ENCODE results near the gene FAM117A. TPM values are rescaled to one million over a fixed set of nuclear protein-coding genes. Genes with fewer than 3 reads are reported as not detected.

Gene FAM117A, protein sequence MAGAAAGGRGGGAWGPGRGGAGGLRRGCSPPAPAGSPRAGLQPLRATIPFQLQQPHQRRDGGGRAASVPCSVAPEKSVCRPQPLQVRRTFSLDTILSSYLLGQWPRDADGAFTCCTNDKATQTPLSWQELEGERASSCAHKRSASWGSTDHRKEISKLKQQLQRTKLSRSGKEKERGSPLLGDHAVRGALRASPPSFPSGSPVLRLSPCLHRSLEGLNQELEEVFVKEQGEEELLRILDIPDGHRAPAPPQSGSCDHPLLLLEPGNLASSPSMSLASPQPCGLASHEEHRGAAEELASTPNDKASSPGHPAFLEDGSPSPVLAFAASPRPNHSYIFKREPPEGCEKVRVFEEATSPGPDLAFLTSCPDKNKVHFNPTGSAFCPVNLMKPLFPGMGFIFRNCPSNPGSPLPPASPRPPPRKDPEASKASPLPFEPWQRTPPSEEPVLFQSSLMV
- polyA plus RNA-seq (2012; rRNA removed) = 7.8 and 9.0 TPM in 2 replicates
- polyA plus RNA-seq (2012; cell fraction: cytosol; rRNA removed) = 4.6 and 6.4 TPM in 2 replicates
- 10.5 and 13.1 TPM in 2 replicates for polyA plus RNA-seq (2012; cell fraction: nucleus; rRNA removed)

DNA sequence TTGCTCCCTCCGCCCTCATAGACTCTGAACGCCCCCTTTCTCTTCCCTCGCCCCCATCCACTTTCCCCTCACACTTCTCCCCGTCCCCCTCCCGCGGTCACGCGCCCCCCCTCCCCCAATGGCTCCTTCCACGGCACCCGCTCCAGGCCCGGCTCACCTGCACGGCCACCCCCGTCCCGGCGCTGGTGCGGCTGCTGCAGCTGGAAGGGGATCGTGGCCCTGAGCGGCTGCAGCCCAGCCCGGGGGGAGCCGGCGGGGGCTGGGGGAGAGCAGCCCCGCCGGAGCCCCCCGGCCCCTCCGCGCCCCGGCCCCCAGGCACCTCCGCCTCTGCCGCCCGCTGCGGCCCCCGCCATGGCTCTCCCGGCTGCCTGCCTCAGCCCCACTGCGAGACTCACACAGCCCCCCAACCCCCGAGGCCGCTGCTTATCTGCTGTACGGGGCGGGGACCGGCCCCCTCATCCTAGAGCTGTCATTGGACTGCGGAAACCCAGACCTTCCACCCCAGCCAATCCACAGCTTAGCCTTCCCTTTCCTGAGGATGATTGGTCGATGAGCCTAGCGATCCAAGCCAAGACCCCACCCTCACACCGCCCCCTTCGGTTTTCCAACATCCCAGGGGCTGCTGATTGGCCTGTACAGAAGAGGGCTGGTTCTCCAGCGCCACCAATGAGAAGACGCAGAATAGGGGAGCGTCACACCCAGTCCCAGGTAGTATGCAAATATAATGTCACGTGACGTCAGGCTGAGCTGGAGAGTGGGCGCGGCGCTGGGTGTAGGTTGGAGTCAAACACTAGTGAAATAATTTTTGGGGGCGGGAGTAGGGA is at the start of gene FAM117A:
Gene FAM117A (minus strand): TSS at position 397 of the 824 bp plus-strand sequence. CDS start 44 bp downstream, at position 353.
- DNase-seq = peak; percentile 100
- peak within 1 kb of the TSS; percentile 45; the same call in 1 of the 2 replicates for H3K9ac ChIP-seq
- peak within 1 kb of the TSS; percentile 74 for H2AFZ ChIP-seq (ENCODE audit: low read depth)
- CTCF ChIA-PET = interaction anchor here (0.6 to 3.3 kb wide), 18 partner anchors 11 to 263 kb away, joined by 3 to 20 read pairs (median 4); partner anchors contain the start of gene SLC35B1
- peak within 1 kb of the TSS; percentile 57 to 67 for H3K4me3 ChIP-seq (ENCODE audit: low read depth in 2 of 2, low read length in 1 of 2)
- POLR2A ChIA-PET = interaction anchor here (0.6 to 2.2 kb wide), 9 partner anchors 8 to 56 kb away, joined by 3 to 15 read pairs (median 6); partner anchors contain the start of genes KAT7 and SLC35B1
- no peaks in the 10 kb centered on the region for H3K27me3 ChIP-seq (ENCODE audit: insufficient read depth)
- H3K4me1 ChIP-seq (ENCODE audit: control insufficient read depth in 1 of 2, insufficient read depth in 2 of 2, low read depth in 1 of 2, low read length in 1 of 2) = peaks cover 0 to 13% of the 10 kb centered on the region in 2 experiments; a peak in 2 of 4 replicates
- H3K79me2 ChIP-seq (ENCODE audit: insufficient read depth) = no peaks in the 10 kb centered on the region
- peak within 1 kb of the TSS in 1 of 2 experiments; percentile 30; a peak in 2 of 4 replicates for H3K27ac ChIP-seq (ENCODE audit: low read depth in 2 of 2, low read length in 1 of 2)
- WGBS (ENCODE audit: low lambda C conversion rate) = under 1% methylated on average over 34 of the region's 53 CpGs
- peaks cover 16% of the 10 kb centered on the region for H3F3A ChIP-seq (replicated peaks; ENCODE audit: insufficient read depth)
- H4K20me1 ChIP-seq (ENCODE audit: insufficient read depth) = no peaks in the 10 kb centered on the region
- no peaks in the 10 kb centered on the region for H3K36me3 ChIP-seq (replicated peaks in 1 of 2; ENCODE audit: control insufficient read depth in 1 of 2, insufficient read depth in 2 of 2, low read length in 1 of 2)
- H3K9me2 ChIP-seq = no peaks in the 10 kb centered on the region
- no peaks in the 10 kb centered on the region for H3K9me3 ChIP-seq
- H3K4me2 ChIP-seq = peak within 1 kb of the TSS; percentile 86
- TF ChIP-seq, protein P1, sequence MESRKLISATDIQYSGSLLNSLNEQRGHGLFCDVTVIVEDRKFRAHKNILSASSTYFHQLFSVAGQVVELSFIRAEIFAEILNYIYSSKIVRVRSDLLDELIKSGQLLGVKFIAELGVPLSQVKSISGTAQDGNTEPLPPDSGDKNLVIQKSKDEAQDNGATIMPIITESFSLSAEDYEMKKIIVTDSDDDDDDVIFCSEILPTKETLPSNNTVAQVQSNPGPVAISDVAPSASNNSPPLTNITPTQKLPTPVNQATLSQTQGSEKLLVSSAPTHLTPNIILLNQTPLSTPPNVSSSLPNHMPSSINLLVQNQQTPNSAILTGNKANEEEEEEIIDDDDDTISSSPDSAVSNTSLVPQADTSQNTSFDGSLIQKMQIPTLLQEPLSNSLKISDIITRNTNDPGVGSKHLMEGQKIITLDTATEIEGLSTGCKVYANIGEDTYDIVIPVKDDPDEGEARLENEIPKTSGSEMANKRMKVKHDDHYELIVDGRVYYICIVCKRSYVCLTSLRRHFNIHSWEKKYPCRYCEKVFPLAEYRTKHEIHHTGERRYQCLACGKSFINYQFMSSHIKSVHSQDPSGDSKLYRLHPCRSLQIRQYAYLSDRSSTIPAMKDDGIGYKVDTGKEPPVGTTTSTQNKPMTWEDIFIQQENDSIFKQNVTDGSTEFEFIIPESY (IDR thresholded peaks at IDR 0.05; ENCODE audit: borderline replicate concordance, low read depth) = no peak
- TF ChIP-seq, protein P2, sequence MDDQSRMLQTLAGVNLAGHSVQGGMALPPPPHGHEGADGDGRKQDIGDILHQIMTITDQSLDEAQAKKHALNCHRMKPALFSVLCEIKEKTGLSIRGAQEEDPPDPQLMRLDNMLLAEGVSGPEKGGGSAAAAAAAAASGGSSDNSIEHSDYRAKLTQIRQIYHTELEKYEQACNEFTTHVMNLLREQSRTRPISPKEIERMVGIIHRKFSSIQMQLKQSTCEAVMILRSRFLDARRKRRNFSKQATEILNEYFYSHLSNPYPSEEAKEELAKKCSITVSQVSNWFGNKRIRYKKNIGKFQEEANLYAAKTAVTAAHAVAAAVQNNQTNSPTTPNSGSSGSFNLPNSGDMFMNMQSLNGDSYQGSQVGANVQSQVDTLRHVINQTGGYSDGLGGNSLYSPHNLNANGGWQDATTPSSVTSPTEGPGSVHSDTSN (IDR thresholded peaks at IDR 0.05) = peak; percentile 97
- TF ChIP-seq TEAD4 (IDR thresholded peaks at IDR 0.05; ENCODE audit: borderline replicate concordance, insufficient read depth) (no peak), MXI1 (IDR thresholded peaks at IDR 0.05; ENCODE audit: low read depth, low read length) (0 out of 2 replicates have a peak, but pooled peaks have one; percentile 41), FOXJ3 (CRISPR knock-in tag; IDR thresholded peaks at IDR 0.05) (no peak), RFX5 (IDR thresholded peaks at IDR 0.05; ENCODE audit: low read length) (peak; percentile 93), RCOR1 (IDR thresholded peaks at IDR 0.05; ENCODE audit: low read length) (0 out of 2 replicates have a peak, but pooled peaks have one; percentile 7), FOSL2 (IDR thresholded peaks at IDR 0.05; ENCODE audit: borderline replicate concordance, low read depth) (no peak), NFIC (IDR thresholded peaks at IDR 0.05; ENCODE audit: borderline replicate concordance) (no peak), EZH2phosphoT487 (IDR thresholded peaks at IDR 0.05; ENCODE audit: borderline replicate concordance, low read depth) (no peak), JUND (IDR thresholded peaks at IDR 0.05) (no peak), GATA2 (CRISPR knock-in tag; IDR thresholded peaks at IDR 0.05) (peak; percentile 74), YY1 (IDR thresholded peaks at IDR 0.05; ENCODE audit: low read depth) (no peak), ELF1 (IDR thresholded peaks at IDR 0.05) (no peak), POLR2AphosphoS5 (IDR thresholded peaks at IDR 0.05; ENCODE audit: low read depth, low read length) (peak; percentile 96), RAD21 (IDR thresholded peaks at IDR 0.05; ENCODE audit: low read length) (no peak), GABPA (IDR thresholded peaks at IDR 0.05; ENCODE audit: low read depth) (no peak), RXRA (IDR thresholded peaks at IDR 0.05; ENCODE audit: borderline replicate concordance, low read depth) (no peak), MEF2A (IDR thresholded peaks at IDR 0.05; ENCODE audit: borderline replicate concordance, low read depth) (no peak), TAF1 (IDR thresholded peaks at IDR 0.05; ENCODE audit: borderline replicate concordance, low read depth, low read length) (peak; percentile 93)
- TF ChIP-seq, protein P3, sequence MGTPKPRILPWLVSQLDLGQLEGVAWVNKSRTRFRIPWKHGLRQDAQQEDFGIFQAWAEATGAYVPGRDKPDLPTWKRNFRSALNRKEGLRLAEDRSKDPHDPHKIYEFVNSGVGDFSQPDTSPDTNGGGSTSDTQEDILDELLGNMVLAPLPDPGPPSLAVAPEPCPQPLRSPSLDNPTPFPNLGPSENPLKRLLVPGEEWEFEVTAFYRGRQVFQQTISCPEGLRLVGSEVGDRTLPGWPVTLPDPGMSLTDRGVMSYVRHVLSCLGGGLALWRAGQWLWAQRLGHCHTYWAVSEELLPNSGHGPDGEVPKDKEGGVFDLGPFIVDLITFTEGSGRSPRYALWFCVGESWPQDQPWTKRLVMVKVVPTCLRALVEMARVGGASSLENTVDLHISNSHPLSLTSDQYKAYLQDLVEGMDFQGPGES (IDR thresholded peaks at IDR 0.05; ENCODE audit: low read depth, low read length) = peak; percentile 90
- TF ChIP-seq, protein P4, sequence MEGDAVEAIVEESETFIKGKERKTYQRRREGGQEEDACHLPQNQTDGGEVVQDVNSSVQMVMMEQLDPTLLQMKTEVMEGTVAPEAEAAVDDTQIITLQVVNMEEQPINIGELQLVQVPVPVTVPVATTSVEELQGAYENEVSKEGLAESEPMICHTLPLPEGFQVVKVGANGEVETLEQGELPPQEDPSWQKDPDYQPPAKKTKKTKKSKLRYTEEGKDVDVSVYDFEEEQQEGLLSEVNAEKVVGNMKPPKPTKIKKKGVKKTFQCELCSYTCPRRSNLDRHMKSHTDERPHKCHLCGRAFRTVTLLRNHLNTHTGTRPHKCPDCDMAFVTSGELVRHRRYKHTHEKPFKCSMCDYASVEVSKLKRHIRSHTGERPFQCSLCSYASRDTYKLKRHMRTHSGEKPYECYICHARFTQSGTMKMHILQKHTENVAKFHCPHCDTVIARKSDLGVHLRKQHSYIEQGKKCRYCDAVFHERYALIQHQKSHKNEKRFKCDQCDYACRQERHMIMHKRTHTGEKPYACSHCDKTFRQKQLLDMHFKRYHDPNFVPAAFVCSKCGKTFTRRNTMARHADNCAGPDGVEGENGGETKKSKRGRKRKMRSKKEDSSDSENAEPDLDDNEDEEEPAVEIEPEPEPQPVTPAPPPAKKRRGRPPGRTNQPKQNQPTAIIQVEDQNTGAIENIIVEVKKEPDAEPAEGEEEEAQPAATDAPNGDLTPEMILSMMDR (IDR thresholded peaks at IDR 0.05) = no peak
- TF ChIP-seq, protein P5, sequence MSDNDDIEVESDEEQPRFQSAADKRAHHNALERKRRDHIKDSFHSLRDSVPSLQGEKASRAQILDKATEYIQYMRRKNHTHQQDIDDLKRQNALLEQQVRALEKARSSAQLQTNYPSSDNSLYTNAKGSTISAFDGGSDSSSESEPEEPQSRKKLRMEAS (IDR thresholded peaks at IDR 0.05; ENCODE audit: low read depth) = no peak
- TF ChIP-seq, protein P6, sequence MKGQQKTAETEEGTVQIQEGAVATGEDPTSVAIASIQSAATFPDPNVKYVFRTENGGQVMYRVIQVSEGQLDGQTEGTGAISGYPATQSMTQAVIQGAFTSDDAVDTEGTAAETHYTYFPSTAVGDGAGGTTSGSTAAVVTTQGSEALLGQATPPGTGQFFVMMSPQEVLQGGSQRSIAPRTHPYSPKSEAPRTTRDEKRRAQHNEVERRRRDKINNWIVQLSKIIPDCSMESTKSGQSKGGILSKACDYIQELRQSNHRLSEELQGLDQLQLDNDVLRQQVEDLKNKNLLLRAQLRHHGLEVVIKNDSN (IDR thresholded peaks at IDR 0.05; ENCODE audit: borderline replicate concordance, low read depth) = peak; percentile 95
